HTERT RPE-1 (cell line): Measurements from ENCODE around the gene ACAD10.

Experiments used
- in situ Hi-C: fragments of 300-500 bp; cut with MboI; formaldehyde crosslinking; loops from 4 replicates; pipeline ENCODE4 v1.14.3; 2020; ENCODE audit warnings: low sequenced_read_pairs

The ACAD10 gene

DNA sequence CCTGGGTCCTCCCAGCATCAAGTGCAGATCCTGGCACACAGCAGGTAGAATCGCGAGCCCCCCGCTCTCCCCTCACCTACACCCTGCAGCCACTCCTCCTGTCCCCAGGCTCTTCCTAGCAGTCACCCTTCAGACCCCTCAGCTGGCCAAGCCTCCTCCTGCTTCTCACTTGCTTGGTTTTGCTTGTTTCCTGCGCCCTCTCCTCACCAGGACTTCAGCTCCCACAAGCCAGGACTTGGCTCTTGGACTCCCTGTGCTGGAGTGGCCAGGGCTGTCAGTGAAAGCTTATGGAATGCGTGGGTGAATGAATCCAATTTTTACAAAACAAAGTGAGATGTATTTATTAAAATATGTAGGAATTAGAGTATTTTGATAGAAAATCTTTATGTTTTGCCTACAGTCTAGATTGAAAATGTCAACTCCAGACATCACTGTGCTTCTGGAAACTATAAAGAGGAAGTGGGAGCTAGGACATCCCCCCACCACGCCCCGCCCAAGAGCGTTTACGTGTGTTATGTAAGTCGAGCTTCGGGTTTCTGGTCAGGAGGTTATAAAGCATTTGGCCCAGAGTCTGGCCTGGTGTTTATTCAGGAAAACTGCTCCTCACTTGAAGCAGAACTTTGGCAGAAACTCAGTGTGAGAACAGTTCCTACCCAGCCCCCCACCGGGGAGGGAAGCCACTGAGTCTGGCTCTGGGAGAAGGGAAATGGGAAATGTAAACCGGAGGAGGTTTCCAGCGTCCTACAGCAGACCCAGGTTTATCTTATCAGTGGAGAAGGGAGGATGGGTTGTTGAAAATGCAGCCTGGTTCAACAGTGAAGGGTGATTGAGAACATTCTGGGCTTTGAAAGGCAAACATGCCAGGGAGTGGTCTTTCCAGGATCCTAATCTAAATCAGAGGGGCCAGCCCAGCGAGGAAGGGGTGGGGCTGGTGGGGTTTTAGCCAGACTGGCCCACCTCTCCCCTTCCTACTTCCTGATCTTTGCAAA is 89.6 kb downstream of the ACAD10 start:
- in situ Hi-C loops, result no loop called here

- in situ Hi-C loops, result no loop called here
Measured at GRCh38 chr12:111776836-111777344, 91.0 kb downstream of the ACAD10 start.

DNA sequence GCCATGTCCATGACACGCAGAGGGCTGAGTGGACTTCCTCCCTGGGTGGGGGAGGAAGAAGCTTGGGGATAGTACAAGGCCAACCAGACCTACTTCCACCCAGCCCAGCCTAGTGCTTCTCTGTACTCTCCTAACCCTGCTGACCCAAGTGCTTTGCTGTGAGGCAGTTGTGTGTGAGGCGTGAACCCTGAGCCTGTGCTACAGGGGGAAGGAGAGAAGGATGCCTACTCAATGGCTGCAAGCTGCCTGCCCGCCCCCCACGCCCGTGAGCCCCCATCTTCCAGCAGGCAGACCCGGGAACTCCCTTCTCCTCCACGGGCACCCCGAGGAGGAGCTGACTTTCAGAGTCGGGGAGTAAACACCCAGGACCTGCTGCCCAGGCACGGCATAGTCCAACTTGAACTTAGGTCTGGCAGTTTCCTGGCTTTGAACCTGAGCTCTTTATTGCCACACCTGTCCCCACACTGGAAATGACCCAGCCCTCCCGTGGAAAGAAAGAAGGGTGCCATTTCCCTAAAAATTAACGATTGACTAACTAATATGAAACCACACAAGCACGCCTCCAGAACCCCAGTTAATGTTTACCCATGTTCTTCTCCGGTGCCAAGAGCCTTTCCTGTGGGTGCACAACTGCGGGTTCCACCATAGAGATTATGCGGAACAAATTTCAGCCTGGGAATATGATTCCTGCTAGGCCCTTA is 91.6 kb downstream of the ACAD10 start:
- in situ Hi-C loops, result no loop called here

GRCh38 chr12:111780166-111780565 is 94.3 kb downstream of the ACAD10 start:
- in situ Hi-C loops, result no loop called here

GRCh38 chr12:111780615-111781014 is 94.8 kb downstream of the ACAD10 start:
- in situ Hi-C loops, result no loop called here

GRCh38 chr12:111781085-111781658 is 95.3 kb downstream of the ACAD10 start:
- in situ Hi-C loops, result no loop called here

GRCh38 chr12:111783046-111783445 is 97.2 kb downstream of the ACAD10 start:
- in situ Hi-C loops, result no loop called here

- in situ Hi-C loops, result no loop called here
Measured at GRCh38 chr12:111784953-111785352, 99.1 kb downstream of the ACAD10 start.

DNA sequence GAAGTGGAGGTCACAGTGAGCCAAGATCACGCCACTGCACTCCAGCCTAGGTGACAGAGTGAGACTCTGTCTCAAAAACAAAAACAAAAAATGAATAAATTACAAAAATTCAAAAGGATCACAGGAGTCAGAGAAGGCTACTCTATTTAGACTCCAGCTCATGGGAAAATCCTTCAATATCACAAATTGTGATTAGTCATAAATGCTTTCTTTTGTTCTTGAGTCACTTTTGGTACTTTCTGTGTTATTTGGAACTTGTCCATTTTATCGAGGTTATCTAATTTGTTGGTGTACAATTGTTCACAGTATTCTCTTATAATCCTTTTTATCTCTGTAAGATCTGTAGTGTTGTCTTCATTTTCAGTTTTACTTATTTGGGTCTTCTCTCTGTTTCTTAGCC is 99.8 kb downstream of the ACAD10 start:
- in situ Hi-C loops, result no loop called here

DNA sequence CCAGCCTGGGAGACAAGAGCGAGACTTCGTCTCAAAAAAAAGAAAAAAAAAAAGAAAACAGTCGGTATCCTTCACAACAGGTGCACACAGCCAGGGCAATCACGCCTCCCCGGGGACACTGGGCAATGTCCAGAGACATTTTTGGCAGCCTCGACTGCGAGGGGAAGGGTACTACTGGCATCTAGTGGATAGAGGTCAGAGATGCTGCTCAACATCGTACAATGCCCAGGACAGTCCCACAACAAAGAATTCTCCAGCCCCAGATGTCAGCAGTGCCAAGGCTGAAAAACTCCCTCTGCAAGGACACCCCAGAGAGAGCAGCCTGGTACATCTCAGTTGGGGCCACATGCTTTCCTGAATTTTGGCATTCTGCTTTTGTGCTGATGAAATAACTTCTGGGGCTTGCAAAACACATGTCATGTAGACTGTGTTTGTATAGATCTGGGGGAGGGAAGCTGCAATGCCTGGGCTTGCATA is 102.4 kb downstream of the ACAD10 start:
- in situ Hi-C loops, result no loop called here

- in situ Hi-C loops, result no loop called here
Measured at GRCh38 chr12:111789779-111790178, 103.9 kb downstream of the ACAD10 start.

DNA sequence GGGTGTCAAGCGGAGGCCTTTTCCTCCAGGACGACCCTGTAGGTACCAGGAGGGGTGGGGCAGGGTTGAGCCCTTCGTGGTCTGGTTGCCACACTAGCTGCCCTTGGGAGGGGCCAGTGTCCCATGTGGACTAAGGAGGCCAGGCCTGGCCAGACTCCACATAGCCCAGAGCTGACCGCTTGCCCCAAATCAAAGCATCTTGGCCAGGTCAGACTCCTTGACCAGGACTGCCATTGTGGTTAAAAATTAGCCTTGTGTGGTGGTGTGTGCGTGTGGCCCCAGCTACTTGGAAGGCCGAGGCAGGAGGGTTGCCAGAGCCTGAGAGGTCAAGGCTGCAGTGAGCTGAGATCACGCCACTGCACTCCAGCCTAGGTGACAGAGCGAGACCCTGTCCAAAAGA is 105.7 kb downstream of the ACAD10 start:
- in situ Hi-C loops, result no loop called here

GRCh38 chr12:111792155-111792855 is 106.5 kb downstream of the ACAD10 start:
- in situ Hi-C loops, result no loop called here

DNA sequence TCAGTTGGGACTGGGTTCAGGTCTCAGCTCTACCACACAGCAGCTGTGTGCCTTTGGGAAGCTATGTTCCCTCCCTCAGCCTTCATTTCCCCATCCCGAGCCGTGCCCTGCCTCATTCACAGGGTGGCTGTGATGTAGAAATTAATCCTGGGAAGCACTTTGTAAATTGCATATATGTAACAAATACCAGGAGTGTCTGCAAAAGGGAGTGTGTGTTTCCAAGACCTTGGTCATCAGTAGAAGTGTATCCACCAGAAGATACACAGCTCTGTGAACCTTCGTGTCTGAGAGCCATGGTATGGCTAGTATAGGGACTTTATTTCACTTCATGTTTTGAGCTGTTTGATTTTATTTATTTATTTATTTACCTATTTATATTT is 107.0 kb downstream of the ACAD10 start:
- in situ Hi-C loops, result no loop called here

- in situ Hi-C loops, result no loop called here
Measured at GRCh38 chr12:111798182-111798581, 112.3 kb downstream of the ACAD10 start.

GRCh38 chr12:111799758-111800157 is 113.9 kb downstream of the ACAD10 start:
- in situ Hi-C loops, result no loop called here

- in situ Hi-C loops, result no loop called here
Measured at GRCh38 chr12:111803038-111803626, 117.3 kb downstream of the ACAD10 start.

DNA sequence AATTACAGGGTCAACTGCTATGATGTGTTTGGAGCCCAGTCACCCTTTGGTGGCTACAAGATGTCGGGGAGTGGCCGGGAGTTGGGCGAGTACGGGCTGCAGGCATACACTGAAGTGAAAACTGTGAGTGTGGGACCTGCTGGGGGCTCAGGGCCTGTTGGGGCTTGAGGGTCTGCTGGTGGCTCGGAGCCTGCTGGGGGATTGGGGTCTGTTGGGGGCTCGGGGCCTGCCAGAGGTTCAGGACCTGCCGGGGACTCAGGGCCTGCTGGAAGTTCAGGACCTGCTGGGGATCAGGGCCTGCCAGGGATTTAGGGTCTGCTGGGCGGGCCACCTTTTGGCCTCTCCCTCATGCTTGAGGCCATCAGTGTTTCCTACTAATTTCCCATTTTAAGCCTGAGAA is 118.0 kb downstream of the ACAD10 start:
- in situ Hi-C loops, result no loop called here

DNA sequence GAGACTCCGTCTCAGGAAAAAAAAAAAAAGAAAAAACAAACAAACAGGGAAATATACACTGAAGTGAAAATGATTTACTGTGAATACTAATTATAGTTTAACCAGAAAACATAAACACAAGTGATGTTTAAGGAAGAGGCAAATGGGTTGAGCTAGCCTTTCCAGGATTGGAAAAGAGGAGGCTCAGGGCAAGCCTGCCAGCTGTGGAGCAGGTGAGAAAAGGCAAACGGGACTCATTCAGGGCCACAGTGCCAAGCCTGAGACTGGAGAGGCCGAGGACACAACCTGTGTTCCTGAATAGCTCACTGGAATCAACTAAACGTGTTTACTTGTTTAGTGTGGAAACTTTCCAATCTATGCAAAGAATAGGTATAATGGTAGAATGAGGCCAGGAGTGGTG is 120.5 kb downstream of the ACAD10 start:
- in situ Hi-C loops, result no loop called here
